ENCODE measurements around the gene TPST1.
"Not testable (repeated sequence)": the region's sequence is repeated elsewhere in the genome, so short reads cannot be mapped to it uniquely, and the experiment has no call there.

The TPST1 gene

DNA sequence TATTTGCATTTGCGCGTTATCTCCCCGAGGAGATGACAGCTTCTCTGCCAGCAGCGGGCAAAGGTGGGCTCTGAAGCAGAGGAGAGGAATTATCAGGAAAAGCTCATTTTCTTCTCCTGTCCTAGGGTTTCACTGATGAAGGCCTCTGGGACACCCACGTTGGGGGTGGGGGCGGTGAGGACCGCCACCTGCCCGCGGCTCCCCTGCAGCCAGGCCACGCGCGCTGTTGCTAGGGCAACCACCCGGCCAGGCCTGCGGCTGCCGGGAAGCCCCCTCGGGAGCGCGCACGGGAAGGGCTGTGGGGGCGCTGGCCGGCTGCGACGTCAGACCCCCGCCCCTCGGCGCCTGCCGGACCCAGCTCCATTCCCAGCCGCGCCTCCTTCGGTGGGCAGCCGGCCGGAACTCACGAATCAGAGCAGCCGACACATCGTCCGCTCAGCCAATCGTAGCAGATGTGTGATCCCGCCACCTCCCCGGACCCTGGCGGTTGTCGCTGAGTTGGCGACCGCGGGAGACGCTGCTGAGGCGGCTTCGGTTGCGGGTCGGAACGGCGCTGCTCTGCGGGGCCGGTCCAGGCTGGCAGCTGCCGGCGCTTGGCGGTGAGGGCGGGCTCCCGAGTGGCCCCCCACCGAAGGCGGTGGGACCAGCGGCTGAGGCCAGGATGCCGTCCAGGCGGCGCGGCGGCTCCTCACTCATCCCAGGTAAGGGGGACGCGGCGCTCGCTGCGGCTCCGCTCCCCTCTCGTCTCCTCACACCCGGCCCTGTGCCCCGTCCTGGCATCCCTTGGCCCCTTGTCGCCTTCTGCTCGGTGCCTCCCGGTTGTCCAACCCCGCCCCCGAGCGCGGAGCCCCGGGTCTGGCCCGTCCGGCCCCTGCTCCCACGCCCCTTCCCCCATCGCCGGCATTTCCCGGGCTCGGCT, at the start of gene TPST1:
Gene TPST1 (plus strand): TSS at position 513 of the 919 bp plus-strand sequence. CDS start 35,092 bp downstream, outside the sequence.
- peak; percentile 98 for DNase-seq (ENCODE audit: low spot score)

DNA sequence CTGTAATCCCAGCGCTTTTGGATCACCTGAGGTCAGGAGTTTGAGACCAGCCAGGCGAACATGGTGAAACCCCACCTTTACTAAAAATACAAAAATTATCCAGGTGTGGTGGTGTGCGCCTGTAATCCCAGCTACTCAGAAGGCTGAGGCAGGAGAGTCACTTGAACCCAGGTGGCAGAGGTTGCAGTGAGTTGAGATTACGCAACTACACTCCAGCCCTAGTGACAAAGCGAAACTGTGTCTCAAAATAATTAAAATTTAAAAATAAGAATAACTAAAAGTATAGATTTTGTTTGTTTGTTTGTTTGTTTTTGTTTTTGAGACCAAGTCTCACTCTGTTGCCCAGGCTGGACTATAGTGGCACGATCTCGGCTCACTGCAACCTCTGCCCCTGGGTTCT, 49.1 kb upstream of the TPST1 start:
- DNase-seq (ENCODE audit: low spot score), result not testable (repeated sequence)

DNA sequence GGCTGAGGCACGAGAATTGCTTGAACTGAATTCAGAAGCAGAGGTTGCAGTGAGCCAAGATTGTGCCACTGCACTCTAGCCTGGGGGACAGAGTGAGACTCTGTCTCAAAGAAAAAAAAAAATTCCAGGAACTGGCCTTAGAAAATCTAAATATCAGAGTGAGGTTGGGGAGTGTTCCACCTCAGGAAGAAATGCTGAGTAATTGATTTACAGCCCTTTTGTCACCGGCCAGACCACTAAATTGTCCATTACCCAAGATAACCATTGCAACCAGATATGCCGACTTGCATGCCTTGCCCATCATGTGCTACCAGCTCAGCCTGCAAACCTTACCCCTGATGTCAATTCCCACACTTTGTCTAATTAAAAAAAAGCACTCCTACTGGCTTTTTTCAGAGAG, 48.1 kb upstream of the TPST1 start:
- no peak for DNase-seq (ENCODE audit: low spot score)

DNA sequence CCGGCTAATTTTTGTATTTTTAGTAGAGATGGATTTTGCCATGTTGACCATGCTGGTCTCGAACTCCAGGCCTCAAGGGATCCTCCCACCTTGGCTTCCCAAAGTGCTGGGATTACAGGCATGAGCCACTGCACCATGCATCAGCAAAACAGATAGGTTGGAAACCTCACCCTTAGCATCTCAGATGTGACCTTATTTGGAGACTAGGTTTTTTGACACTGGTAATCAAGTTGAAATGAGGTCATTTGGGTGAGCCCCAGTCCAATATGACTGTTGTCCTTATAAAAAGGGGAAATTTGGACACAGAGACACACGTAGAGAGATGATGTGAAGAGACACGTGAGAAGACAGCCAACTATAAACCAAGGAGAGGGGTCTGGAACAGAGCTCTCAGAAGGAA, 42.5 kb upstream of the TPST1 start:
- no peak for DNase-seq (ENCODE audit: low spot score)

DNA sequence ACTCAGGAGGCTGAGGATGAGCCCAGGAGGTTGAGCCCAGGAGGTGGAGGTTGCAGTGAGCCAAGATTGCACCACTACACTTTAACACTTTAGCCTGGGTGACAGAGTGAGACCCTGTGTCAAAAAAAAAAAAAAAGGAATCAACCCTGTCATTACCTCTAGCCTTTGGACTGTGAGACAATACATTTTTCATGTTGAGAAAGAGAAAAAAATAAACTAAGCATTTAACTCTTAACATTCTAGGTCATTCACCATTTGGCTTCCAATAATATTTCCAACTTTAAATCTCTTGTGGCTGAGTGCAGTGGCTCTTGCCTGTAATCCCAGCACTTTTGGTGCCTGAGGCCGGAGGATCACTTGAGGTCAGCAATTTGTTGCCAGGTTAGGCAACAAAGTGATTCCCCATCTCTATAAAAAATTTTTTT, 41.9 kb upstream of the TPST1 start:
- no peak for DNase-seq (ENCODE audit: low spot score)

DNA sequence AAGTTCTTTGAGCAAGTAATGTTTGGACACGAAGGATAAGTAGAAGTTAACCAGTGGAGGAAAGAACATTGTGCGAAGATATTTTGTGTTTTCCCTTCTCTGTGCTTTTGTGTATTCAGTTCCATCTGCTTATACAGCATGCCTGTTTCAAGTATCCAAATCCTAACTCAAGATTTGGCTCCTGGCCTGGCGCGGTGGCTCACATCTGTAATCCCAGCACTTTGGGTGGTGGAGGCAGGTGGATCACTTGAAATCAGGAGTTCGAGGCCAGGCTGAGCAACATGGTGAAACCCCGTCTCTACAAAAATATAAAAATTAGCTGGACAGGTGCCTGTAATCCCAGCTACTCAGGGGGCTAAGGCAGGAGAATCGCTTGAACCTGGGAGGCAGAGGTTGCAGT, 40.8 kb upstream of the TPST1 start:
- DNase-seq (ENCODE audit: low spot score), result no peak

DNA sequence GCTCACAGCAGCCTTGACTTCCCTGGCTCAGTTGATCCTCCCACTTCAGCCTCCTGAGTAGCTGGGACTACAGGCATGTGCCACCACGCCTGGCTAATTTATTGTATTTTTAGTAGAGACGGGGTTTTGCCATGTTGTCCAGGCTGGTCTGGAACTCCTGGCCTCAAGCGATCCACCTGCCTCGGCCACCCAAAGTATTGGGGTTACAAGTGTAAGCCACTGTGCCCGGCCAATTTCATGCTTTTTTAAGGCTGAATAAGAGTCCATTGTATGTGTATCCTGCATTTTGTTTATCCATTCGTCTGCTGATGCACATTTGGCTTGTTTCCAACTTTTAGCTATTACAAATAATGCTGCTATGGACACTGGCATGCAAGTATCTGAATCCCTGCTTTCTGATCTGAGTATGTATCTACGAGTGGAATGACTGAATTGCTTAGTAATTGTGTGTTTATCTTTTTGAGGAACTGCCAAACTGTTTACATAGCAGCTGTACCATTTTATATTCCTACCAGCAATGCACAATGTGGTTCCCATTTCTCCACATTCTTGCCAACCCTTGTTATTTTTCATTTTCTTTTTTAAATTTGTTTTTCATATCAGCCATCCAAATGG, 37.3 kb upstream of the TPST1 start:
- DNase-seq (ENCODE audit: low spot score), result peak; percentile 20

DNA sequence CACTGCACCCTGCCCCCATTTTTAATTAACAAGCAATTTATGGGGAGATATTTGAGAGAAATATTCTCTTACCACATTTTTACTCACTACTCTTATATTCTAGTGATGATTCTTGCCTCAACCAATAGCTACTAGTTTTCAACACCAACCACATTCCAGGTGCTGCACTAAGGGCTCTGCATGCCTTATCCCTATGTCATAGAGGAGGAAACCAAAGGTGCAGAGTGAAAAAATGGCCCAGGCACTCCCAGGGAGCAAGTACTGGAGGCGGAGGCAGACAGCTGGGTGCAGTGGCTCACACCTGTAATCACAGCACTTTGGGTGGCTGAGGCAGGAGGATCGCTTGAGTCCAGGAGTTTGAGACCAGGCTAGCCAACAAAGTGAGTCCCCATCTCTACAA, 35.5 kb upstream of the TPST1 start:
- DNase-seq (ENCODE audit: low spot score), result no peak

DNA sequence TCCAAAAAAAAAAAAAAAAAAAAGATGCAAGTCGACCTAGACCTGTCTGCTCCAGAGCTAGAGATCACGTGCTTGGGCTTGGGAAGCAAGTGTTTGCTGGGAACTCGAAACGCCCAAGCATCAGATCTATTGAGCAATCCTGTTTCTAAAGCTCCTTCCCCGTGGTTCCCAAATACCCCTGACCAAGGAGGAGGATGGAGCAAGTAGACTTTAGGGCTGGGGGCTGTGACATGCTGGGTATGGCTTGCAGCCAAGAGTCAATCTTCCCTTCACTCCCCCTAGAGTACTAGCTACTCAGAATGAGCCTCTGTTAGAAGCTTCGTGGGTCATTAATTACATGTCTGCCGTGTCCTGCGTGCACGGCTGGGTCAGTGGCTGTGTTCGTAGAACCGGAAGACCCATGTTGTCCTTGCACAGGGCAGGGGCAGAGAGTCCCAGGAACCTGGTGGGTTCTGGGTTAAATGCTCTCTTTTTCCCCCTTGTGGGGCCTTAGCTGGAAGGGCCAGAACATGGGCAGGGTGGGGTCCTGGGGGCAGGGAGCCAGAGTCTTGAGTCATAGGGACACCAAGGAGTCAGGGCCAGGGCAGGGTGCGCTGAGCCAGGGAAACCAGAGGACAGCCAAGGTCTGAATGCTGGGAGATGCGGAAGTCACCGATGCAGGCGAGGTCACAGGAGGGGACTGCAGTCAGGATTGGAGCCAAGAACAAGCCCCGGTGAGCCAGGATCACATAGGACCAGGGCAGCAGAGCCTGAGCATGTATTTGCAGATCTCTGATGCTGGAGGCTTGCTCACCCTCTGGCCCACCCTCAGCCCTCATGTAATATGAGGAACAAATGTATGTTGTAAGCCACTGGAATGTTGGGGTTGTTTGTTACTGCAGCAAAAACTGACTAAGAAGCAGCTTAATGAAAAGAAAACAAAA, 34.6 kb upstream of the TPST1 start:
- DNase-seq (ENCODE audit: low spot score), result peak; percentile 48

DNA sequence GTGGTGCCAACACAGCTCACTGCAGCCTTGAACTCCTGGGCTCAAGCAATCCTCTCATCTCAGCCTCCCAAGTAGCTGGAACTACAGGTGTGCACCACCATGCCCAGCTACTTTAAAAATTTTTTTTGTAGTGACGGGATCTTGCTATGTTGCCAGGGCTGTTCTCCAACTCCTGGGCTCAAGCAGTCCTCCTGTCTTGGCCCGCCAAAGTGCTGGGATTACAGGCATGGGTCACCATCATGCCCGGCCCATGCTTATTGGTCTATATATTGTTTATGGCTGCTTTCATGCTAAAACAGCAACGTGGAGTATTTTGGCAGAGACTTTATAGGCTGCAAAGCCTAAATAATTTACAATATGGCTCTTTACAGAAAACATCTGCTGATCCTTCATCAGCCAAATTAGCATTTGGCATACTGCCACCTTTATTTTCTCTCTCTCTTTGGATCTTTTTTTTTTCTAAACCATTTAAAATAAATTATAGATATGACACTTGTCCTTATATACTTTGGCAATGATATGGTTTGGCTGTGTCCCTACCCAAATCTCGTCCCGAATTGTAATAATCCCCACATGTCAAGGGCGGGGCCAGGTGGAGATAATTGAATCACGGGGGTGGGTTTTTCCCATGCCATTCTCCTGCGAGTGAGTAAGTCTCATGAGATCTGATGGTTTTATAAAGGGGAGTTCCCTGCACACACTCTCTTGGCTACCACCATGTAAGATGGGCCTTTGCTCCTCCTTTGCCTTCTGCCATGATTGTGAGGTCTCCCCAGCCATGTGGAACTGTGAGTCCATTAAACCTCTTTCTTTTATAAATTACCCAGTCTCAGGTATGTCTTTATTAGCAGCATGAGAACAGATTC, 32.4 kb upstream of the TPST1 start:
- DNase-seq (ENCODE audit: low spot score), result not testable (repeated sequence)

DNA sequence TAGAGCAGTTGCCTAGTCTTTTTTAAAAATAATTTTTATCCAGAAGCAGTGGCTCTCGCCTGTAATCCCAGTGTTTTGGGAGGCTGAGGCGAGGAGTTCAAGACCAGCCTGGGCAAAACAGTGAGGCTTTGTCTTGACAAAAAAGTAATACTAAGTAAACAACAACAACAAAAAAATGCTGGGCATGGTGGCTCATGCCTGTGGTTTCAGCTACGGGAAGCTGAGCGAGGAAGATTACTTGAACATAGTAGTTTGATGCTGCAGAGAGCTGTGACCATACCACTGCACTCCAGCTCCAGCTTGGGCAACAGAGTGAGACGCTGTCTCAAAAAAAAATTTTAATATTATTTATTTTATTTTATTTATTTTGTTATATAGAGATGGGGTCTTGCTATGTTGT, 31.3 kb upstream of the TPST1 start:
- no peak for DNase-seq (ENCODE audit: low spot score)

DNA sequence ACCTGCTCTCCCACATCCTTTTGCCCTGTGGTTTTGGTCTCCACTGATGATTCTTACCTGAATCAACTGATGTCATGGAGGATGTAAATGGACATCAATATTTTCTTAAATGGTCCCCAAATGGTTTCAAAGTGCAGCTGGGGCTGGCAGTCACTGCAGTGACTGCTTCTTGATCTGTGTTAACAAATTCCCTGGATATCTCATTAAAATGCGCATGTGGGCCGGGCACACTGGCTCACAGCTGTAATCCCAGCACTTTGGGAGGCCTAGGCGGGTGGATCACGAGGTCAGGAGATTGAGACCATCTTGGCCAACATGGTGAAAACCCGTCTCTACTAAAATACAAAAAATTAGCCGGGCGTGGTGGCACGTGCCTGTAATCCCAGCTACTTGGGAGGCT, 30.1 kb upstream of the TPST1 start:
- not testable (repeated sequence) for DNase-seq (ENCODE audit: low spot score)

DNA sequence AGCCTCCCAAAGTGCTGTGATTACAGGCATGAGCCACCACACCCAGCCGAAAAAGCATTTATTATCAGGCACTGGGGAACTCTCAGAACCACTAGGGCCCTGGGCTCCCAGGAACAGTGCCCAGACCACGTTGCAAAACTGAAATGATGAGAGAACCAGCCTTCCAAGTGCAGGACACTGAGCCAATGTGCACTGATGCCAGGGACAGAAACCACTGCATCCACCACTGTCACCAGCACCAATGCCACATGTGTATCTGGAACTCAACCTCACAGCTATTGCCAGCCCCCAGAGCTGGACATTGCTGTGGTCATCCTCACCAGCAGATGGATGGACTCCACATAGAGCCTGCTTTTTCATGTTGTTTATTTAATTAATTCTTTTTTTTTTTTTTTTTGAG, 28.2 kb upstream of the TPST1 start:
- DNase-seq (ENCODE audit: low spot score), result peak; percentile 34

DNA sequence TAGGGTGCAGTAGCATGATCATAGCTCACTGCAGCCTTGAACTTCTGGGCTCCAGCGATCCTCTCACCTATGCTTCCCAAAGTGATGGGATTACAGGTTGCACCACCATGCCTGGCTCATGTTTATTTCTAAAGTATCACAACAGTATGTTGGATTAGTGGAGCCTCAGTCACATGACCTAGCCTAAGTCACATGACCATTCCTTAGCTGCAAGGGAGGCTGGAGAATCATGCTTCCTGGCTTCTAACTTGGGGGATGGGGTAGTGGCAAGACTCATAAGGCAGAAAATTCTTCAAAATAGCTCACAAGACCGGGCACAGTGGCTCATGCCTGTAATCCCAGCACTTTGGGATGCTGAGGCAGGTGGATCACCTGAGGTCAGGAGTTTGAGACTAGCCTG, 26.9 kb upstream of the TPST1 start:
- DNase-seq (ENCODE audit: low spot score), result no peak

DNA sequence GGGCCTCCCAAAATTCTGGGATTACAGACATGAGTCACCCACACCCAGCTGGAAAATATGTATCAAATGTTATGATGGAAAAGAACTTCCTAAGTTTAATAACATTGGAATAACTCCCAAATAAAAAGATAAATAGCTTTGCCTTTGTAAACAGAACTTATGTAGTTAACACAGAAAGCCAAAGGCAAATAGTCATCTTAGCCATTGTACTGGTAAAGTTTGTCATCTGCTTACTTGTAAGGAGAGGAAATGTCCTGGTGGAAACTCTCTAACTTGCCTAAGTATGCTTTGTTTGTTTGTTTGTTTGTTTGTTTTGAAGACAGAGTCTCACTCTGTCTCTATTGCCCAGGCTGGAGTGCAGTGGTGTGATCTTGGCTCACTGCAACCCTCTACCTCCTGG, 23.8 kb upstream of the TPST1 start:
- no peak for DNase-seq (ENCODE audit: low spot score)

DNA sequence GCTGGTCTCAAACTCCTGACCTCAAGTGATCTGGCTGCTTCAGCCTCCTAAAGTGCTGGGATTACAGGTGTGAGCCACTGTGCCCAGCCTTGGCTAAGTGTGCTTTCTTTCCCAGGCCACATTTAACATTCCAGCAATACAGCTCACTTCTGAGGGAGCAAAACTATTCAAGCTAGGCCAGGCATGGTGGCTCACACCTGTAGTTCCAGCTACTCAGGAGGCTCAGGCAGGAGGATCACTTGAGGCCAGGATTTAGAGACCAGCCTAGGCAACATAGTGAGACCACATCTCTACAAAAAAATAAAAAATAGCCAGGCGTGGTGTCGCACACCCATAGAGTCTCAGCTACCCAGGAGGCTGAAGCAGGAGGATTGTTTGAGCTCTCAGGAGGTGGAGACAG, 23.3 kb upstream of the TPST1 start:
- no peak for DNase-seq (ENCODE audit: low spot score)

DNA sequence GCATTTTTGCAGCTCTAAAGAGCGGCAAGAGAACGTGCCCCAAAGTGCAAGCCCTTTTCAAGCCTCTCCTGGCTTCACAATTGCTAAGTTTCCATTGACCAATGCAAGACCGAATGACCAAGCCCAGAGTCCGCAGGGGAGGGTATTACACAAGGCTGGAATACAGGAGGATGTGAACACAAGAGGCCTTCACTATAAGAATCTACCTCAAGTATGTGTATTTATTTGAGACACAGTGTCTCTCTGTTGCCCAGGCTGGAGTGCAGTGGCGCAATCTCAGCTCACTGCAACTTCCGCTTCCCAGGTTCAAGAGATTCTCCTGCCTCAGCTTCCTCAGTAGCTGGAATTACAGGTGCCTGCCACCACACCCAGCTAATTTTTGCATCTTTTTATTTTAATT, 22.2 kb upstream of the TPST1 start:
- no peak for DNase-seq (ENCODE audit: low spot score)

DNA sequence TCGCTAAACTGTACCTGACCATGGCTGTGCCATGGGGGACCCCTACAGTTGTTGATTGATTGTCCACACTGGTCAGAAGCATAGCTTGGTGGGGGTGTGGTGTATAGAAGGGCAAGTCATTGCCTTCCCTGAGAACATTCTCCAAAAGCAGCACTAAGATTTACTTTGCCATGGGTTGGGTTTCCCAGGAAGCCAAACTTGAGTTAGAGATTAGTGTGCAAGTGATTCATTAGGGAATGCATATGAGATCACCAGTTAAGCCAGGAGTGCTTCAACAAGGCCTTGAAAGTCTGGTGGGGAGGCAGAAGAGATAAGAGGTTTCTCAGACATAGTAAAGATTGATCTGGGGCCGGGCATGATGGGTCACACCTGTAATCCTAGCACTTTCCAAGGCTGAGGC, 21.4 kb upstream of the TPST1 start:
- DNase-seq (ENCODE audit: low spot score), result peak; percentile 80

DNA sequence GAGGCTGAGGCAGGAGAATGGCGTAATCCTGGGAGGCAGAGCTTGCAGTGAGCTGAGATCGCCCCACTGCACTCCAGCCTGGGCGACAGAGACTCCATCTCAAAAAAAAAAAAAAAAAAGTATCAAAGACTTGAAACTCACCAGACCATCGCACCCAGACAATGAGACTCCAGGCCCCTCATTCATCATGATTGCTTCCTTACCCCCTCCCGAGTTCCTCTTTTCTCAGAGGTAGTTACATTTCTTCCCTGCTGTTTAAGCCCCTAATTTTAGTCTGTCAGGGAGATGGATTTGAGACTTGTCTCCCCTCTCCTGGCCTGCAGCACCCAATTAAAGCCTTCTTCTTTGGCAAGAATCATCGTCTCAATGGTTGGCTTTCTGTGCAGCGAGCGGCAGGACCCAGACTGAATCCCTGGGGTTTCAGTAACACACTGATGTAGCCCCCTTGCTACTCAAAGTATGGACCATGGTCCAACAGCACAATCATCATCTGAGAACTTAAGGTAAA, 19.4 kb upstream of the TPST1 start:
- DNase-seq (ENCODE audit: low spot score), result no peak

DNA sequence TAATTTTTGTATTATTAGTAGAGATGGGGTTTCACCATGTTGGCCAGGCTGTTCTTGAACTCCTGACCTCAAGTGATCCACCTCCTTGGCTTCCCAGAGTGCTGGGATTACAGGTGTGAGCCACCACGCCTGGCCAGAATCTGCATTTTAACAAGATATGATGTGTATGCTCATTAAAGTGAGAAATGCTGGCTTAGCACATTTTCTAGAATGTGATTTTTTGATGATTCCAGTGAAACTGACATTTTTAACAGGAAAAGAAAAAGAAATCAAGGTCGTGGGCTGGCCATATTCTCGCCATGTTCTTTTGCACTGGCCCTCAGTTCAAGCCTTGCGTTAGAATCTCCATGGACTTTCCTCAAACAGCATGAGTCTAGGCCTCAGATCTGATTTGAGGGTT, 18.1 kb upstream of the TPST1 start:
- no peak for DNase-seq (ENCODE audit: low spot score)

DNA sequence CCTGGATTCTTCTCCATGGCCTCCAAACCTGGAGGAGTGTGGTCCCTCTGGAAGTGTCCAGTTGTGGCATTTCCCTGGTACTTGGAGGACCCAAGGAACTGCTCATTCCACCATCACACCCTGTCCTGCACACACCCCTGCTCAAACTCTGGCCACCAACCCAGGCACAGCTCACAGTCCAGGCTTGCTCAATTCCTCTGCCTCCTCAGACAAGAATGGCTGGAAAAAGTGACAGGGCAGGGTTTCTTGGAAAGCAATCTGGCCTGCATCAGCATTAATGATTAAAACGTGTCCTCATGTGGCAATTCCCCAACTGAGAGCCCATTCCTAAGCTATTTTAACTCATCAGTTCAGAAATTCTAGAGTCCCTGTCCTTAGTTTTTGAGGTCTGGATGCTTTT, 17.2 kb upstream of the TPST1 start:
- DNase-seq (ENCODE audit: low spot score), result peak; percentile 94
